ENCODE data around the gene ENO2.

DNA sequence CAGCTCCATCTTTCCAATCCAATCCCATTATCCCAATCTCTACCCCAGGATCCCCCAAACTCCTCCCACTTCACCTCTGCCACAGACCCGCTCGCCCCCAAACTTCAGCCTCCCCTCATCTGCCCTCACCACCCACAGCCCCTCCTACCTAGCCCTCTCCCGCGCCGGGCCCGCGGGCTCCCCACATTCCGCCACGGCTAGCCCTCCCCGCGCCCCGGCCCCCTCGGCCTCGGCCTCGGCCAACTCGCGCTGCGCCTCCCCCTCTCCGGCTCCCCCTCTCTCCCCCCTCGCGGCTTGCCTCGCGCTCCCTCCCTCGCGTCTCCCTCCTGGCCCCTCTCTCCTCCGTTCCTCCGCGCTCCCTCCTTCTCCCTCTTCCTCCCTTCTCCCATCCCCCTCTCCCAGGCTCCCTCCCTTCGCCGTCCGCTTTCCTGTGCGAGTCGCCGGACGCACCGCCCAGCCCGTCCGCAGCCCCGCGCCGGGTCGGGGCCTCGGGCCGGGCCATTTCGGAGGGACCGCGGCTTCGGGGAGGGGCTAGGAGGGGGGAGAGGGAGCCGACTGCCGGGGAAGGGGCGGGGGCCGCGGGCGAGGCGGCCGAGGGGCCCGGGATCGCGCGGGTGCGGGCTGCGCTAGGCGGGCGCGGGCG is 13.1 kb downstream of the ENO2 start, which contains the start of gene ATN1:
- no peak for TF ChIP-seq CTCF (IDR thresholded peaks at IDR 0.05; ENCODE audit: low read depth, low read length)
- no peak for TF ChIP-seq EZH2phosphoT487 (IDR thresholded peaks at IDR 0.05; ENCODE audit: low read depth)

Measured in OCI-LY3 (cell line).